GM19240 (cell line): ENCODE data around the gene SLC22A14.
"Not testable (repeated sequence)": the region's sequence is repeated elsewhere in the genome, so short reads cannot be mapped to it uniquely, and the experiment has no call there.

ENCODE experiments used
- DNase-seq: peaks from one replicate; pipeline ENCODE4 v3.0.0; 2011; ENCODE audit warnings: low spot score; ENCODE audit not compliant: insufficient read length

The SLC22A14 gene

DNA sequence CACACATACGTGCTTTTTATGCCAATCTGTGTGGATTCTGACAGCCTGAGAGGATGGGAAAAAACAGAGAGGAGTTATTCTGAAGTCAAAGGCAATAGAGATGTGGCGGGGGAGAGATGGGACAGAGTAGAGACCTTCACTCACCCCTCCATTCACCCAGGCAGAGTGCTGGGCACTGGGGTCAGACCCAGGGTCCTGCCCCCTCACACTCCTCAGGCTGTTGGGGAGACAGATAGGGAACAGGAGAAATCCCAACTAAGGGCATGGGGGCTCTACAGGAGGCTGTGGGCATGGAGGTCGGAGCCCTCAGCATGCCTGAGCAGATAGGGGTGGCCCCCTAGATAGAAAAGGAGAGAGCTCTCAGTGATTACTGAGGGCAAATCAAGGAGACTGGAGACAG lies 30.3 kb downstream of the SLC22A14 start:
- DNase-seq, result no peak

DNA sequence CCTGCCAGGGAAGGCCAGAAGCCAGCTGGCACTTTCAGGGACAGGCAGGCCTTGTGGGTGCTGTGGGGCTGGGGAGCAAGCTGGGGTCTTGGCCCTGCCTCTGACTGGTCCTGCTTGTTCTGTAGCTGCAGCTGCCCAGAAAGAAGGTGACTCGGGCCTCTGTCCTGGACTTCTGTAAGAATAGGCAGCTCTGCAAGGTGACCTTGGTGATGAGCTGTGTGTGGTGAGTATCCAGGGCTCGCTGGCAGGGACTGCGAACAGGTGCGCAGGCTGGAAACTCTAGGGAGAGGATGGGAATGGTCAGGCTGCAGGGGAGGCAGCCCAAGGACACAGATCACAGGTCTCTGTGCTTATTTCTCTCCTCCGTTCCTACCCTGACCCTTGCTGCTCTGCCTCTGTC lies 31.2 kb downstream of the SLC22A14 start:
- DNase-seq, result no peak

DNA sequence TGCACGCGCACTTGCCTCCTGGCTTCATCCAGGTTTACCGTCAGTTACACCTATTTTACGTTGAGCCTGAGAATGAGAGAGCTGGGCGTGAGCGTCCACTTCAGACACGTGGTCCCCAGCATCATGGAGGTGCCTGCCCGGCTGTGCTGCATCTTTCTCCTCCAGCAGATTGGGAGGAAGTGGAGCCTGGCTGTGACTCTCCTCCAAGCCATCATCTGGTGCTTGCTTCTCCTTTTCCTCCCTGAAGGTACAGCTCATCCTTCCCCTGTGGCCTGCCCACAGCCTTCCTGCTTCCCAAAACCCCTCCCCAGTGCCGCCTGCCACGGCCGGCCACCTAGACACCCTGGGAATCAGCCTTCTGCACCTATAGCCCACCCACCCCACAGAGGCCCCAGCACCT lies 31.6 kb downstream of the SLC22A14 start:
- DNase-seq, result no peak

DNA sequence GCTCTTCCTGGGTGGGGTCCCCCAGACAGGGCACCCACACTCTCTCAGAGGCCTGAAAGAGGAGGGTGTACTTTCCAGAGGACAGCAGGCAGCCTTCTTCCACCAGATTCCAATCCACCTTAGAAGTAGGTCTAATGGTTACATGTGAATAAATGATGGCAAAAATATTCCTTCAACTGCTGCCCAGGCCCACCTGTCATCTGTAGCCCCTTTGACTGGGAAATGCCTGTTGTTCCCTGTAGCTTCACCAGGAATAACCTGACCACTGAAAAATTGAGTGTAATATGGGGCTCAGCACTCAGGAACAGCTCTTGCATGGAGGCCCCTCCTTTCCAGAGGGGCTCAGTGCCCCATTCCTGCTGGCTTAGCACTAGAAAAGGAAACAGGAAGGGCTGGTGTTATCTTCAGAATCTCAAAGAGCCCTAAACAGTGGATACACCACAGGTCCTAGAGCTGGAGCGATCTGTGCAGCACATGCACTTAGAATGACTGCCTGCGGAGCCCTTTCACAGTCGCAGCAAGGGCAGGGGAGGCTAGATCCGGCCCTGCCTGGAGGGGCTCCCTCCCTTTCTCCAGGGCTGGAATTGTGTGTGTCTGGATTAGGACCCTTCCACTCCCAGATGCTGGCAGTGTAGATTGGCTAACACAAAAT lies 32.1 kb downstream of the SLC22A14 start:
- no peak for DNase-seq

DNA sequence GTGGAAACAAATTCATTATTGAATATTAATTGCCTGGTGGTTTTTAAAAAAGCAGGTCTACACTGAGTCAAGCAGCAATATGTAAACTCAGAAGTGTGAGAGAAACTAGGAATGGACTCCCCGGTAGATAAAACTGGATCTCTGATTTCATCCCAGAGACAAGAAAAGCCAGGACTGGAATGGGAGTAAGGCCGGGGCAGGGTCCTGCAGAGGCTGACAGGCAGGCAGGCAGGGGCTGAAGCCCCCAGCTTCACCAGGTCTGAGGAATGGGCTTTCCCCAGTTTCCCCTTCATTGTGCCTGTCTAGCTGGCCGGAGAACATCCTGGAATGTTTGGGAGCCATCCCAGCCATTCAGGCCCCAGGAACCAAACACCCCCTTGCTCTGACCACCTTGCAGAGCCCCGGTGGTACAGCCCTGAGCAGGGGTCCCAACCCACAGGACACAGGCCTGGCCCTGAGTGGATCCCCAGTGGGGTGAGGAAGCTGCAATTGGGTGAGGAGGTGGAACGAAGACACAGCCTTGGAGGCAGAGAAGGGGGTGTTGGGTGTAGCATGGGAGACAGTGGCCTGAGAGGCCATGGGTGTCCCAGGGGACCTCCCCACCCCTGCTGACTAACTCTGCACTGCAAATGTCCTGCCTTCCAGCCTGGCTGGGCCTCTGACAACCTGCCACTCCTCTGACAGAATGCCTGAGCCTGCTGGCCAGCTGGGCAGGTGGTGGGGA lies 32.8 kb downstream of the SLC22A14 start:
- no peak for DNase-seq

DNA sequence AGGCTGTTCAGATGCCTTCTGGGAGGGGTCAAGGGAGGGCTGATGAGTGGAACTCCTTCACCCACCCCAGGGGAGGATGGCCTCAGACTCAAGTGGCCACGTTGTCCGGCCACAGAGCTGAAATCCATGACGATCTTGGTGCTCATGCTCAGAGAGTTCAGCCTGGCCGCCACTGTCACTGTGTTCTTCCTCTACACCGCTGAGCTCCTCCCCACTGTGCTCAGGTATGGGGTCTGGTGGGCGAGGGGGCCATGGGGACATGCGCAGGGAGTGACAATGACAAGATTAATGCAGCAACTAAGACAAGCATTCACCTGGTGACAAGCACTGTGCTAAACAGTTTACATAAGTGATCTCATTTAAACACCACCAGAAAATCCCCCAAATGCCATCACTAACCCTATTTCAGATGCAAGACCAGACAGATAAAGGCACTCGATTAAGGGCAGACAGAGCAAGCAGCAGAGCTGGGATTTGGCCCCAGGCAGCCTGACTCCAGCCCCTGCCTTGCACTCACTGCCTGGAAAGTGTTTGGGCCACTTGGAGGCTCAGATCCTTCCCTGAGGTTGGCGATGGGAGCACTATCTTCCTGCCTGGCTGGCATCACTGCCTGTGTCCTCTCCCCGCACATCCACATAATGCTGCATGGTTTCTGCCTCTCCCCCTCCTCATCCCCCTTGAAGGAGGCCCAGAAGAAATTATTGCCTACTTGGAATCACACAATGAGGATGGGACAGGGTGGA lies 33.6 kb downstream of the SLC22A14 start:
- DNase-seq, result no peak

DNA sequence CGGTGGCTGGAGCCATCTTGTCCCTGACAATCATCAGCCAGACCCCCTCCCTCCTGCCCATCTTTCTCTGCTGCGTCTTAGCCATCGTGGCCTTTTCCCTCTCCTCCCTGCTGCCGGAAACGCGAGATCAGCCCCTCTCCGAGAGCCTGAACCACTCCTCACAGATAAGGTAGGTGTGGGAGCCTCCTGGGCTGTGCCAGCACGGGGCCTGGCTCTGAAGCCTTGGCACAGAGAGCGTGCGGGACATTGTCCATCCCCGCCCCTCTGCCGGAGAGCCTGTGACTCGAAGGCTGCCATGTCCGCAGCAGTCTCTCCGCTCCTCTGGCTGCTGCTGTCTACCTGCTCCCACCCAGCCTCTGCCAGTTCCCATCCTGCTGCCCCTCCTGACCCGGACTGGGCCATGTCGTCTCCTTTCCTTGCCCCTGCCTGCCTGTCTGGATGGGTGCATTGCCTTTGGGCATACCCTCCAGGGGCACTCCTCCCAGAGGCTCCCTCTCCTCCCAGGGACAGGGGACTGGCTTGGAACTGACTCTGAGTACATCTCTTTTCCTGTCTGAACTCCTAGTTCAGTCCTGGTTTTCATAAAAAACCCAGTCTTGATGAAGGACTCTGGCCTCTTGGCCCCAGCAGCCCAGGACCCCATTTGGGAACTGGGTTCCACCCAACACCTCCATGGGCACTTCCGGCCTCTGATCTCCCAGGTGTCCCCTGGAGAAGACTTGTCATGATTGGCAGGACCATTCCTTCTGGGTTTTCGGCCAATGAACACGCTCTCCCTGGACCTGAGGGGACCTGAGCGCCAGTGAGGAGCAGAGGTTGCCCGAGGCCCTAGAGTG lies 34.5 kb downstream of the SLC22A14 start:
- no peak for DNase-seq

DNA sequence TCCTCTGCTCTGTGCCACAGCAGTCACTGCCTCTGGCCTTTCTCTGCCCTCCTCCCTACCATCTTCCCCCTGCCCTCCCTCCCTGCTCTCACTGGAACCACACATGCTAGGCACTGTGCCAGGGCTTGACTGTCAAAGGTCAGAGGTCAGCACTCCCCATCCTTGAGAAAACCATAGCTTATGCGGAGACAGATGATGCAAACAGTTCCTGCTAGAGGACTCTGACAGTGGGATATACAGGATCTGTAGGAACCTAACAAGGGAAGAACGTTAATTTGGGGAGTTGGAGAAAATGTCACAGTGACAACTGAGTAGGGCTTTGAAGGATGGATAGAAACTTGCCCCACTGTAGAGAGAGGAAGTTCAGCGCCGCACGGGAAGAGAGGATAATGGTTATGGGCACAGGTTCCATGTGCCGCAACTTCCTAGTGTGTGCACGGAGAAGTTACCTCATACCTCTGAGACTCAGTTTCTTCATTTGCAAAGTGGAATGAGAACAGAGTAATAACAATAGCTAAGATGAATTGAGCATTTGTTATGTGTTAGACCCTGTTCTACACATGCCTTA lies 35.2 kb downstream of the SLC22A14 start:
- no peak for DNase-seq

DNA sequence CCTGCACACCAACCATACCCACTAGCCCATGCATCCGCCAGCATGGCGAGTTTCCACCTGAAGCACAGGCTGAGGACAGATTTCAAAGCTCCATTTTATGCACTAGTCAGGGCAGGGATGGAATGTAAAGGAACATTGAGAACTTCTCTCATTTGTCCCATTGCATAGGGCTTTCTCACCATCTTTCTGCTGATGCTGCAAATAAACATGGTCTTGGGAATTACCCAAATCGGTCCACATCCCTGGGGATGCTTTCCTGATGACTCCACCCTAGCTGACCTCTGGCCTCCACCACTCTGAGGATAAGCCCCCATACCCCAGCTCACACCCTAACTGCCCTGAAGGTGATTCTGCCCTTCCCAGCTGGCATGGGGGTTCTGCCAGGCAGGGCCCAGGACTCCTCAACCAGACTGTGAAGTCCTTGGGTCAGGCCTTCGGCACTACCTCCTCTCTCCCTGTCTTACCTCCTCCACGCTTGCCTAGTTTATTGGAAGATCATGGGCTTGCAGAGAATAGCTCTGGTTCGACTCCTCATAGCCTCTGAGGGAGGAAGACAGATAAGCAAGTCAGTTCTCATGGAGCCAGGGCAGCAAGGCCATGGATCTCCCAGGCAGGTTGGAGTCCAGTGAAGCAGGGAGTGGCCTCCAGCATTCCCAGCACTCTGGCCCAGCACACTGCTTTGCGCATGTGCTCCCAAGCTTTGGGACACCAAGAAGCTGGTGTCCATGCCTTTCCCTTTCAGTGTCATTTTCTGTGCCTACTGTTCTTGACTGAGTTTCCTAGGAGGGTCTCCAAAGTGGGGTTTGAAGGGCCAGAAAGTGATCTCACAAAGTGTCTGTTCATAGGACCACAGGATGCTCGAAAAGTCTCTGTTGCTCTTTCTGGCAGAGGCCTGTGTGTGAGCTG lies 36.9 kb downstream of the SLC22A14 start:
- DNase-seq, result no peak

DNA sequence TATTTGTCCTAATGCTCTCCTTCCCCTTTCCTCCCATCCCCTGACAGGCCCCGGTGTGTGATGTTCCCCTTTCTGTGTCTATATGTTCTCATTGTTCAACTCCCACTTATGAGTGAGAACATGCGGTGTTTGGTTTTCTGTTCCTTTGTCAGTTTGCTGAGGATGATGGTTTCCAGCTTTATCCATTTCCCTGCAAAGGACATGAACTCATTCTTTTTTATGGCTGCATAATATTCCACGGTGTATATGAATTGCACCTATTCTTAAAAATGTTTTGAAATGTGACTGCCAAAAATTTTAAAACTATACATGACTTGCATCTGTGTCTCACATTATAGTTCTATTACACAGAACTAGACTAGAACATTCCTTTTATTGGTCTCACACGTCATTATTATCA lies 38.5 kb downstream of the SLC22A14 start:
- not testable (repeated sequence) for DNase-seq

DNA sequence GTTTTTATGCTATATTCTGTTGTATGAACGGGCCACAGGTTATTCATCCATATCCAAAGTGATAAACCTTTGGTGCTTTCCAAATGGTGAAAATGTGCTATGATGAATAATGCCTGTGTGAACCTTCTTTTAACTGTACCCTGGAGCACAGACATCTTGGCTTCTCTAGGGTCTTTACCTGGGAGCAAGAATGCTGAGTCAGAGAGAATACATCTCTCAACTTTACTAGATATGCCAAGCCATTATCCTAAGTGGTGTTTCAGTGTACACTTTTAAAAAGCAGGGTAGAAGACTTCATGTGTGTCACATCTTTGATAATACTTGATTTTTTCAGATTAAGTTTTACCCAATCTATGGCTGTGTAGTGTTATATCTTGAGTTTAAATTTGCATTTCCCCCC lies 41.0 kb downstream of the SLC22A14 start:
- no peak for DNase-seq

DNA sequence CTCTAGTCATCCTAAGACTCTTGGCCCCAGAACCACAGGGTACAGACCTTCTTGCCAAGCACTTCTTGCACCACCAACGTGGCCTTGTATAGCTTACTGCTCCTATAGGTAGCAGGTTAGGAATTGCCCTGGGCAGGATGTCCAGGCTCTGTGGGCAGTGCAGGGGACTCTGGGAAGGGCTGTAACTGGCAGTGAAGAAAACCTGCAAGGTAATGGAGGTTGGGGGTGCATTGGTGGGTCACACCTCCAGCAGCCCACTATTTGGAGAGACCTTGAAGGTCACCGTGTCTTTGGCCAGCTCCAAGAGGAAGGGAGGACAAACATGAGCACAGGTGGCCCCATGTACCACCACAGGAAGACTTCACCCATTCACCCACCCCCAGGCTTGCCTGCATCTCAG lies 43.2 kb downstream of the SLC22A14 start:
- DNase-seq, result no peak

DNA sequence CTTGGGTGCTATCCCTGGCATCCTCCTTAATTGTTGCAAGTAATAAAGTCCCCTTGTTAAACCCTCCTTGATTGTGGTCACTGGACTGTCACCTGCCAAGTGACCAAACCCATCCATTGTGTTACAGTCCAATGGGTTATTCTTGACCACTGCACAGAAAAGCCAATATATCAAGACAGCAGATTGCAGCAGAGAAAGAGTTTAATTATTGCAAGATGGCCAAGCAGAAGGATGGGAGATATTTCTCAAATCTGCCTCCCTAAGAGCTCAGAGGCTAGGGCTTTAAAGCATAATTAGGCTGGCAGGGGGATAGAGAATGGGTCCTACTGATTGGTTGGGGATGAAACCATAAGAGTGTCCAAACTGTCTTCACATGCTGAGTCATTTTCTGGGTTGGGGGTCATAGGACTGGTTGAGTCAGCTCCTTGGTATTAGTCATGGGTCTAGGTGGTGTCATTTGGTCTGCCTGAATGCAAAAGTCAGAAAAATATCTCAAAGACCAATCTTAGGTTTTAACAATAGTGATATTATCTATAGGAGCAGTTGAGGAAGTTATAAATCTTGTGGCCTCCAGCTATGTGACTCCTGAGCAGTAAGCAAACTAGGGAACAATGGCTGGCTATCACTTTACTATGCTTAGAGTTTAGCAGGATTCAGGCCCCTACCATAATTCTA lies 45.4 kb downstream of the SLC22A14 start:
- no peak for DNase-seq

DNA sequence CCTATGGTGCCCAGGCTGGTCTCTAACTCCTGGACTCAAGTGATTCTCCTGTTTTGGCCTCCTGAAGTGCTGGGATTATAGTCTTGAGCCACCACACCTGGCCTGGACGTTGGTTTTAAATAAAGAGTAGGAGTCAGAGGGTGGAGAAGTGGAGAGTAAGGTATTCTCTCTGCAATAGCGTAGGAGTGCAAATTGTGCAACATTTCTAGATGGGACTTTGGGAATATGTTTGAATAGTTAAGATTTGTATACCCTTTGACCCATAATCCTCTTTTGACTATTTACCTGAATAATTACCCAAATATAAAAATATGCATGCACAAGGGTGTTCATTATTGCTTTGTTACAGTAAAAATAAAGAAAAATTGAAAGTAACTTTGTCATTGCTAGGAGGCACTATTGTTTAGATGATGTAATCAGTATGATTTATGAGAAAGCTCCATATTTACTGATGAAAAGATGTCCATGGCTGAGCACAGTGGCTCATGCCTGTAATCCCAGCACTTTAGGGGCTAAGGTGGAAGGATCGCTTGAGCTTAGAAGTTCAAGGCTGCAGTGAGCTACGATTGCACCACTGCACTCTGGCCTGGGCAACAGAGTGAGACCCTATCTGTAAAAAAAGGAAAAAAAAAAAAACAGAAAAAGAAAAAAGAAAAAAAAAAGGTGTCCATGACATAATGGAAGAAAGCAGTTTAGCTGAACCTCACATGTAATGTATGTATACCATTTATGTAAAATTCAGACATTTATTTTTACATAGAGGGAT lies 49.3 kb downstream of the SLC22A14 start:
- DNase-seq, result no peak

DNA sequence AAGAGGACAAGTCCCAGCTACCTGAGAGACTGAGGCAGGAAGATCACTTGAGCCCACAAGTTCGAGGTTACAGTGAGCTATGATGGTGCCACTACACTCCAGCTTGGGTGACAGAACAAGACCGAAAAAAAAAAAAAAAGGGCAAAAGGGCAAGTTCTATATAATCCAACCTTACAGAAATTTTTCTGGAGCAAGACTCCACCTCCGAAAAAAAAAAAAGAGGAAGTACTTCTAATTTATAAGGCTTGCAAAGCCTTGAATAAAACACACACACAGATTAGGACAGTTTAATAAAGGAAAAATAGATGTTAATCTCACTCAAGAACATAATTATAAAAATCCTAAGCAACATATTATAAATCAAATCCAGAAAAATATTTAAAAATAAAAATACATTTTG lies 50.1 kb downstream of the SLC22A14 start:
- DNase-seq, result no peak

DNA sequence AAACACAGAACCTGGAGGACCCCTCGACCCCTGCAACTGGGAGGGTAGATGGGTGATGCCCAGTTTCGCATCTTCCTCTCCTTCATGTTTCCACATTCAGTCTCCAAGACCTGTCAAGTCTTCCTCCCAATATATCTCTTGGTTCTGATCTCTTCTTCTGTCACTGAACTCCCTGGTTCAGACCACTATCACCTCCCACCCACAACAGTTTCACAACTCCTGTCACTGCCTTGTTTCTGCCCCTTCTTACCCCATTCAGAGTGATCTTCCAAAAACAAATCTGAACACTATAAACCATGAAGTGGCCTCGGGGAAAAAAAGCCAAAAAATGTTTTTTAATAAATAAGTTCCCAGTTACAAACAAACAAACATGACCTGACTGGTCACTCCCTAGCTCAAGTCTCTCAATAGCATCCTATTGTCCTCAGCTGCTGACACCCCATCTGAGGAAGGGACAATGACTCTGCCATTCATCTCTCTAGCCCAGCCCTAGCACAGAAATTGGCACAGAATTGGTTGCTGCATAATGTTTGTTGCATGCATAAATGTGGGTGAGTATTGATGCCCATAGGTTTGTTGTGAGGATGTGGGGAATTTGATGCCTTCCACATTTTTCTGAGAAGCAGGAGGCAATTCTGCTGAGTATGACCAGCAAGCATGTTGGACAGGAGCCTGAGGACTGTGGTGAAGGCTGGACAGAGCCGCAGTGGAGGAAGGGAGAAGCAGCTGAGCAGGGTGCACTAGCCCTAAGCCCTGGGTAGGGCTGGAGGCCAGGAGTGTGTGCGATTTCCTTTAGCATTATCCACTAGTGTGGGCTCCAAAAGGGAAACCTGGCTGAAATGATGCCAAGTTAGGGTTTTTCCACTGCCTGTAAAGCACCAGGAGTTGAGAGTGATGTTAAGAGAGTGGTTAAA lies 52.3 kb downstream of the SLC22A14 start:
- no peak for DNase-seq

DNA sequence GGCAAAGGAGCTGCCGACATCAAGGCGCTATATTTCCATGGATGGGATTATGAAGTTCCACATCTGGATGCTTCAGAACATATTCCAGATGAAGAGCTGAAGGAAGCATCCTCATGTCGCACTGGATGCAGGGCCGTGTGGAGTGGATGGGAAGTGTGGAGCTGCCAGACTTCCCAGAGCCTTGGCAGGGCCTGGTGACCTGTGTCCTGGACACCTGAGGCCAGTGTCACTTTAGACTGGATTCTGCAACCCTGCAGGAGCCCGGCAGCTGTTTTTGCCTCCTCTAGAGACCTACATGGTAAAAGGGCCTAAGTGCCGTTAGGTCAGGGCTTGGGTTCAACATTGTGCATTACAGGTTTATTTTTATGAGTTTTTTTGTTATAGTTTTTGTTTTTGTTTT lies 53.2 kb downstream of the SLC22A14 start:
- no peak for DNase-seq

DNA sequence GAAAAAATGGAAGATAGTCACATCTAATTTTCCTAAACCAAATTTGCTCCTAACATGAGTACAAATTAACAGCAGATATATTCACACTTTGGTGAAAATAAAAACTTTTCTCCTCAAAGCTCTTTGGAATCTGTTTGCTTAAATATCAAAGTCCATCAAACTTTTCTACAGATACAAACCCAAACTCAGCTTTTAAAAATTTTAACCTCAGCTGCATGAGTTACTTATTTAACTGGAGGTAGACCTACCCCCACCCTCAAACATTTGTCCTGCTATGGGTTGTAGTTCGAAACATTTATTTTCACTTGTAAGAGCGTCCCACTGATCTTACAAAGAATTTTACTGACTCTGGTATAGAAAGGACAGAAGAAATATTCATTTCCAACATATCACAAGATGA lies 55.6 kb downstream of the SLC22A14 start:
- DNase-seq, result no peak
